ENCODE measurements around the gene FKBP4. TPM values are rescaled to one million over a fixed set of nuclear protein-coding genes. Genes with fewer than 3 reads are reported as not detected.

Gene FKBP4
- total RNA-seq, 1 donor from 2014 or later, result 149 TPM

DNA sequence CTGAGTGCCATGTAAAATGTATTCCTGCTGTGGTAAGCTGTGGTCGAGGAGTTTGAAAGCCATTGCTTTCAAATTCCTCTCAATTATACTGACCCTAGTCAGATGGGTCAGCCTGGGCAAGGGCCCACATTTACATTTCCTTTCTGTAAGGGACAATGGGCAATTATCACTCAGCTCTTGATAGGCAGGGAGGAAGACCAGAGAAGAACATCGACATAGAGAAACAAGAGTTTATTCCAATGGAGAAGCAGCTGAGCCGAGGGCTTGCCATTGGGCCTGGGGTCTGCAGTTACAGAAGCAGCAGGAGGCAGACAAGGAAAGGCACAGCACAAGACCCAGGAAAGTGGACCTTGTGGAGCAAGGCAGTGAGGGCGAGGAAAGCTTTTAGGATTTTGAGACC is 30.4 kb downstream of the FKBP4 start:
- Mint-ChIP-seq H3K27me3 (no peaks in the 10 kb centered on the region), H3K4me1 (ENCODE audit: low read depth) (no peaks in the 10 kb centered on the region), H3K9me3 (ENCODE audit: low read depth) (no peaks in the 10 kb centered on the region), H3K27ac (no peak overlapping the region), H3K4me3 (ENCODE audit: low read depth) (no peak overlapping the region), H3K36me3 (ENCODE audit: insufficient read depth) (peaks cover 28% of the 10 kb centered on the region)
- no peak for DNase-seq (ENCODE audit: low spot score, unreplicated experiment)
- TF ChIP-seq, protein P1, sequence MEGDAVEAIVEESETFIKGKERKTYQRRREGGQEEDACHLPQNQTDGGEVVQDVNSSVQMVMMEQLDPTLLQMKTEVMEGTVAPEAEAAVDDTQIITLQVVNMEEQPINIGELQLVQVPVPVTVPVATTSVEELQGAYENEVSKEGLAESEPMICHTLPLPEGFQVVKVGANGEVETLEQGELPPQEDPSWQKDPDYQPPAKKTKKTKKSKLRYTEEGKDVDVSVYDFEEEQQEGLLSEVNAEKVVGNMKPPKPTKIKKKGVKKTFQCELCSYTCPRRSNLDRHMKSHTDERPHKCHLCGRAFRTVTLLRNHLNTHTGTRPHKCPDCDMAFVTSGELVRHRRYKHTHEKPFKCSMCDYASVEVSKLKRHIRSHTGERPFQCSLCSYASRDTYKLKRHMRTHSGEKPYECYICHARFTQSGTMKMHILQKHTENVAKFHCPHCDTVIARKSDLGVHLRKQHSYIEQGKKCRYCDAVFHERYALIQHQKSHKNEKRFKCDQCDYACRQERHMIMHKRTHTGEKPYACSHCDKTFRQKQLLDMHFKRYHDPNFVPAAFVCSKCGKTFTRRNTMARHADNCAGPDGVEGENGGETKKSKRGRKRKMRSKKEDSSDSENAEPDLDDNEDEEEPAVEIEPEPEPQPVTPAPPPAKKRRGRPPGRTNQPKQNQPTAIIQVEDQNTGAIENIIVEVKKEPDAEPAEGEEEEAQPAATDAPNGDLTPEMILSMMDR (IDR thresholded peaks at IDR 0.05; ENCODE audit: unreplicated experiment), result no peak

DNA sequence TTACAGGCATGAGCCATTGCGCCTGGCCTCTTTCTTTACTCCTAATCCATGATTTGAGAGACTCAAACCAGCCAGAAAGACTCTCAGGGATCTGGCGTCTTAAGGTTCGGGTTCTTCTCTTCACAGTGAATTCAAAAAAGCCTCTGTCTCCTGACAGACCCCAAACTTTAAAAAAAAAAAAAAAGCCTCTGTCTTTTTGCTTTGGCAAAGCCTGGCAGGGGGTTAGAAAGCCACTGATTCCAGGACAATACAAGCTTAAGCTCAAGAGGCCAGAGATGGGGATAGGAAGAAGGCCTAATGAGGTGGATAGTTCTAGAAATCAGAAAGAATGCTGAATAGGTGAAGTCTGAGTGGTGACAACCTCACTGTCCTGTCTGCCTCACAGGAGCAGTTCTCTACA is 31.3 kb downstream of the FKBP4 start:
- H3K9me3 Mint-ChIP-seq (ENCODE audit: low read depth), result no peaks in the 10 kb centered on the region
- H3K4me1 Mint-ChIP-seq (ENCODE audit: low read depth), result no peaks in the 10 kb centered on the region
- no peak overlapping the region for H3K4me3 Mint-ChIP-seq (ENCODE audit: low read depth)
- TF ChIP-seq, protein P1 (IDR thresholded peaks at IDR 0.05; ENCODE audit: unreplicated experiment), result no peak
- no peak overlapping the region for H3K27ac Mint-ChIP-seq
- DNase-seq (ENCODE audit: low spot score, unreplicated experiment), result no peak
- no peaks in the 10 kb centered on the region for H3K27me3 Mint-ChIP-seq
- H3K36me3 Mint-ChIP-seq (ENCODE audit: insufficient read depth), result peaks cover 31% of the 10 kb centered on the region

DNA sequence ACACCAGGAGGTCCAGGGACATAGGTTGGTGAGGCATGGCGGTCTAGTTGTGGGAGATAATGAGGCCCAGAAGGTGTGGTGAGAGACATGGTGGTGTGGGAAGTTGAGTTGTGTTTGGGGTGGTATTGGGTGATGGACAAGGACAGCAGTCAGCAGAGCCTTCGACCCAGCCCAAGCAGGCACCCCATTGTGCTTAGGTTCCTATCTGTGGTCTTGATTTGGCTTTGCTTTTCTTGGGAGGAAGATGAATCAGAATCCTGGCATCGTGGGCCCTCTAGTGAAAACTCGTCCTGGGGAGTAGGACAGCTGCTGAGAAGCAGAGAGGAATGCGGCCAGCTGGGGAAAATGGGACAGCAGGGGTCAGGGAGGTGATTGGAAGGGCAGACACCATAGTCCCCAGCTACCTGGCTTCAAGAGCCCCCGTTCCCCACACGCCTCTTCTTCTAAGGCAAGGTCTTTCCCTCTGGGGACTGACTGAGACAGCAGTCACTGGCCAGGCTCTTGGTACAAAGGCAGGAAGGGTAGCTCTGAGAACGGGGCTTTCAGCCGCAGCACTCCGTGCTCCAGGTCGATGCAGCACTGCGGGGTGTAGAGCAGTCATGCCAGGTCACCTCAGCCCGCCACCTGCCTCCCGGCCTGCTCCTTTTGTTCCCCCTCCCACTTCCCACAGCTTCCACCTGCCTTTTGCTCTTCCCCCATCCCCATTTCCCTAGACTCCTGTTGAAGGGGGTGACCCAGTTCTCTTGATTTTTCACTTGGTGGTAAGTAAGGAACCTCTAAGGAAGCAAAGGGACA is 32.1 kb downstream of the FKBP4 start:
- no peaks in the 10 kb centered on the region for H3K4me1 Mint-ChIP-seq (ENCODE audit: low read depth)
- H3K4me3 Mint-ChIP-seq (ENCODE audit: low read depth), result no peak overlapping the region
- no peak for DNase-seq (ENCODE audit: low spot score, unreplicated experiment)
- peaks cover 33% of the 10 kb centered on the region for H3K36me3 Mint-ChIP-seq (ENCODE audit: insufficient read depth)
- H3K27me3 Mint-ChIP-seq, result no peaks in the 10 kb centered on the region
- H3K27ac Mint-ChIP-seq, result no peak overlapping the region
- TF ChIP-seq, protein P1 (IDR thresholded peaks at IDR 0.05; ENCODE audit: unreplicated experiment), result no peak
- no peaks in the 10 kb centered on the region for H3K9me3 Mint-ChIP-seq (ENCODE audit: low read depth)

DNA sequence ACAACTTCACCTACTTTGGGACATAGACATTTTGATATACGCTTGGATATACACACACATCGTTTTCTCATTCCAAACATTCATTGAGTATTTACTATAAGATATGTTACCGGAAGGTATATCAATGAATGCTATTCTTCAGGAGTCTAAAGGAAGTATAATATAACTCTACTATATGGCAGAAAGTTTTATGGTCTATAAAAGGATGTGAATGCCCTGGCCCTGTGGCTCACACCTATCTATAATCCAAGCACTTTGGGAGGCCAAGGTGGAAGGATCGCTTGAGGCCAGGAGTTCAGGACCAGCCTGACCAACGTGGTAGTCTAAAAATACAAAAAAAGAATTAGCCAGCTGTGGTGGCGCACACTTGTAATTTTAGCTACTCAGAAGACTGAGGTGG is 34.5 kb downstream of the FKBP4 start:
- Mint-ChIP-seq H3K9me3 (ENCODE audit: low read depth) (no peaks in the 10 kb centered on the region), H3K4me1 (ENCODE audit: low read depth) (no peaks in the 10 kb centered on the region), H3K27ac (no peak overlapping the region), H3K27me3 (peaks cover 1% of the 10 kb centered on the region), H3K36me3 (ENCODE audit: insufficient read depth) (peaks cover 25% of the 10 kb centered on the region), H3K4me3 (ENCODE audit: low read depth) (no peak overlapping the region)
- TF ChIP-seq, protein P1 (IDR thresholded peaks at IDR 0.05; ENCODE audit: unreplicated experiment), result no peak
- no peak for DNase-seq (ENCODE audit: low spot score, unreplicated experiment)

DNA sequence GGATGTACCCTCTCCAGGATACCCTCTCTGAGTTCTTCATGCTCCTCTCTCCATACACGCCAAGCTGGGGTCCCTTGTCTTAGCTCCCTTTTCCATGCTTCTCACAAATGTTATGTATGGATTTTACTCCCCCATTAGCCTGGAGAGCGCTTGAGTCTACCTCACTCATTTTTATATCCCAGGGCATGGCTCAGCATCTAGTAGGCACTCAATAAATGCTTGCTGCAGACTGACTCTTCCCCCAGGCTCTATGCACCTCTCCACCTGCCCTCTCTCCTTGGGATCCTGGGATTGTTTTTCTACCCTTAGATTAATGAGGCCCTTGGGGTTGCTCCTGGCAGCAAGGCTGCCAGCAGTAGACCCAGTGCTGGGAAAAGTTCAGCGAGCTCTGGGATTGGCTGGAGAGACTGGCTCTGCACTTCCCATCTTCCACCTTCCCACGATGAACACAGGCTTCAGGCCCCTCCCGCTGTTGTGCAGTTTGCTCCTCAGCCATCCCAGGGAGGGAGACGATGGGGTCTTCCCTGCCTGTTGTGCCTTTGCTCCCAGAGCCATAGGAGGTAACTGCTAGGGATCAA is 37.9 kb downstream of the FKBP4 start:
- H3K4me3 Mint-ChIP-seq (ENCODE audit: low read depth), result no peak overlapping the region
- no peaks in the 10 kb centered on the region for H3K9me3 Mint-ChIP-seq (ENCODE audit: low read depth)
- H3K36me3 Mint-ChIP-seq (ENCODE audit: insufficient read depth), result peaks cover 22% of the 10 kb centered on the region
- TF ChIP-seq, protein P1 (IDR thresholded peaks at IDR 0.05; ENCODE audit: unreplicated experiment), result no peak
- H3K27me3 Mint-ChIP-seq, result peaks cover 13% of the 10 kb centered on the region
- no peak overlapping the region for H3K27ac Mint-ChIP-seq
- peaks cover 3% of the 10 kb centered on the region for H3K4me1 Mint-ChIP-seq (ENCODE audit: low read depth)
- no peak for DNase-seq (ENCODE audit: low spot score, unreplicated experiment)

Data from progenitor cell of endocrine pancreas (in vitro differentiated cells).